OCI-LY3 (cell line): Measurements from ENCODE around the gene ERC1.

Experiments
- CTCF ChIP-seq: fragments of 200-600, 300-600 bp; sonication (generic); IDR thresholded peaks from 2 replicates; pipeline ENCODE4 v1.5.1; 2014; ENCODE audit warnings: antibody characterized with exemption, low read length, low read depth
- EZH2phosphoT487 ChIP-seq: fragments of 200-600 bp; shearing (Covaris generic); IDR thresholded peaks from 2 replicates; pipeline ENCODE4 v1.6.1; 2018; ENCODE audit warnings: antibody characterized with exemption, mixed run types, low read depth

GRCh38 chr12:1044199-1044598 is 53.2 kb downstream of the ERC1 start:
- no peak for TF ChIP-seq CTCF
- TF ChIP-seq EZH2phosphoT487, result no peak
